Right lobe of liver (tissue), 6 donors: ENCODE measurements around the gene GRAP. TPM values are rescaled to one million over a fixed set of nuclear protein-coding genes. Genes with fewer than 3 reads are reported as not detected.

ENCODE experiments used
- ATAC-seq, 4 donors: fragments of 200-7000 bp; cut with Tn5 transposase; one replicate each; pipeline ENCODE4 v1.9.1; 2020; ENCODE audit warnings: mild to moderate bottlenecking in 4 of 4, moderate library complexity in 4 of 4
- DNase-seq, 3 donors: peaks; one replicate each; pipeline ENCODE4 v3.0.0-alpha.2; 2020
- H3K27ac ChIP-seq, 3 donors: fragments of 200-600 bp; one replicate each; pipeline ENCODE4 v1.8.0; 2022
- H3K27me3 ChIP-seq, 2 donors: fragments of 200-600 bp; one replicate each; pipeline ENCODE4 v1.8.0; 2022
- H3K36me3 ChIP-seq, 4 donors: fragments of 200-600 bp; sonication (generic) in 1 of 4; one replicate each; pipeline versions ENCODE4 v1.5.1 to v1.8.0; 2017 to 2022; ENCODE audit warnings: control low read depth in 1 of 4
- H3K4me1 ChIP-seq, 4 donors: fragments of 200-600 bp; sonication (generic) in 1 of 4; one replicate each; pipeline versions ENCODE4 v1.5.1 to v1.8.0; 2017 to 2022; ENCODE audit warnings: control low read depth in 1 of 4
- H3K4me3 ChIP-seq, 3 donors: fragments of 200-600 bp; one replicate each; pipeline ENCODE4 v1.8.0; 2022
- H3K9me3 ChIP-seq, 4 donors: fragments of 200-600 bp; sonication (generic) in 1 of 4; one replicate each; pipeline versions ENCODE4 v1.5.1 to v1.8.0; 2017 to 2022; ENCODE audit warnings: control low read depth in 1 of 4
- POLR2A ChIP-seq: fragments of 450-650 bp; IDR thresholded peaks from one replicate; pipeline ENCODE4 v1.6.1; 2017; ENCODE audit warnings: antibody characterized with exemption, mild to moderate bottlenecking
- WGBS: methylation state at CpG from one replicate; pipeline ENCODE4 v1.1.6; 2018; ENCODE audit warnings: low coverage, low lambda C conversion rate; ENCODE audit not compliant: insufficient coverage; ENCODE audit errors: missing lambda C conversion rate; 5-methylcytosine and 5-hydroxymethylcytosine counted together
- intact Hi-C, 2 donors: fragments of 100-400 bp; cut with DNase I; formaldehyde crosslinking; loops; one replicate each; pipeline versions ENCODE4 v1.11.2 to v1.14.1; 2022
- total RNA-seq, 6 experiments: library from RNA; depleted of rRNA in 2 of 6; stranded (reverse); fragments of >200 nt in 2 of 6; fragmentation: NEBNext Ultra II Directional in 3 of 6; extraction: Animal tissue kit (Norgen Biotek cat#: 25700) in 3 of 6; gene quantifications; one replicate each; pipeline versions ENCODE4 v1.1.0 to v1.2.4, GENCODE V29; 2016 to 2023
- TF ChIP-seq, protein P1 (sequence below), 4 donors: fragments of 200-600 bp in 3 of 4; fragments of 450-650 bp in 1 of 4; IDR thresholded peaks; one replicate each; pipeline versions ENCODE4 v1.5.1 to v1.8.0; 2016 to 2022; ENCODE audit warnings: antibody characterized with exemption in 4 of 4, mild to moderate bottlenecking in 2 of 4
- donor health status: DM: no; HTN: yes; CAD: no.
- donor health status: DM: no; HTN: no; CAD: no.
- donor health status: DM: no; HTN: no; CAD: no.
- donor health status: DM: no; HTN: yes; CAD: no.
- donor health status: DM: no; HTN: yes; CAD: no.

Gene GRAP
- total RNA-seq, 6 experiments from 2014 or later: 2.6 to 6.1 (median 4.2) TPM

DNA sequence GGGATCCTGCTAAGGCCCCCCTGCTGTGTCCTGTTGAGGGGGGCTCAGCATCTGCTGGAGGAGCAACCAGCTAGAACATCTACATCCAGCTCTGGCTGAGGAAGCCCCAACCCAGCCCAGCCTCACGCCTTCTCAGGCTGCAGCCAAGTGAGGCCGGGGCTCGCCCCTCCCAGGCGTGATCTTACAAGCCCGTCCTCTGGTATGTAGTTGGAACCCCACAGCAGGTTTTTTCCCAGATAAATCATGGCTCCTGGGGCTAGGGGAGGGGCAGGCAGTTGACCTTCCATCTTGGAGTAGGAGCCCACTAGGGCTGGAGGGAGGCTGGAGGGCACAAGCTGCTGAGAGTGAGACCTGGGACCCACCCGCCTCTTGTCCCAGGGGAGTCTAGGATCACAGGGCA is 46.8 kb downstream of the GRAP start:
- H3K36me3 ChIP-seq: no peaks in the 10 kb centered on the region
- TF ChIP-seq, protein P1, sequence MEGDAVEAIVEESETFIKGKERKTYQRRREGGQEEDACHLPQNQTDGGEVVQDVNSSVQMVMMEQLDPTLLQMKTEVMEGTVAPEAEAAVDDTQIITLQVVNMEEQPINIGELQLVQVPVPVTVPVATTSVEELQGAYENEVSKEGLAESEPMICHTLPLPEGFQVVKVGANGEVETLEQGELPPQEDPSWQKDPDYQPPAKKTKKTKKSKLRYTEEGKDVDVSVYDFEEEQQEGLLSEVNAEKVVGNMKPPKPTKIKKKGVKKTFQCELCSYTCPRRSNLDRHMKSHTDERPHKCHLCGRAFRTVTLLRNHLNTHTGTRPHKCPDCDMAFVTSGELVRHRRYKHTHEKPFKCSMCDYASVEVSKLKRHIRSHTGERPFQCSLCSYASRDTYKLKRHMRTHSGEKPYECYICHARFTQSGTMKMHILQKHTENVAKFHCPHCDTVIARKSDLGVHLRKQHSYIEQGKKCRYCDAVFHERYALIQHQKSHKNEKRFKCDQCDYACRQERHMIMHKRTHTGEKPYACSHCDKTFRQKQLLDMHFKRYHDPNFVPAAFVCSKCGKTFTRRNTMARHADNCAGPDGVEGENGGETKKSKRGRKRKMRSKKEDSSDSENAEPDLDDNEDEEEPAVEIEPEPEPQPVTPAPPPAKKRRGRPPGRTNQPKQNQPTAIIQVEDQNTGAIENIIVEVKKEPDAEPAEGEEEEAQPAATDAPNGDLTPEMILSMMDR (IDR thresholded peaks at IDR 0.05): no peak
- TF ChIP-seq POLR2A: no peak
- intact Hi-C loops: no loop called here
- H3K27me3 ChIP-seq: no peaks in the 10 kb centered on the region
- WGBS: 80% methylated on average over 1 of the region's 6 CpGs
- H3K27ac ChIP-seq: no peak overlapping the region
- H3K4me3 ChIP-seq: no peak overlapping the region
- no peaks in the 10 kb centered on the region for H3K9me3 ChIP-seq
- H3K4me1 ChIP-seq: peaks cover 0 to 34% (median 4%) of the 10 kb centered on the region in 4 donors
- no peak for ATAC-seq
- no peak for DNase-seq

DNA sequence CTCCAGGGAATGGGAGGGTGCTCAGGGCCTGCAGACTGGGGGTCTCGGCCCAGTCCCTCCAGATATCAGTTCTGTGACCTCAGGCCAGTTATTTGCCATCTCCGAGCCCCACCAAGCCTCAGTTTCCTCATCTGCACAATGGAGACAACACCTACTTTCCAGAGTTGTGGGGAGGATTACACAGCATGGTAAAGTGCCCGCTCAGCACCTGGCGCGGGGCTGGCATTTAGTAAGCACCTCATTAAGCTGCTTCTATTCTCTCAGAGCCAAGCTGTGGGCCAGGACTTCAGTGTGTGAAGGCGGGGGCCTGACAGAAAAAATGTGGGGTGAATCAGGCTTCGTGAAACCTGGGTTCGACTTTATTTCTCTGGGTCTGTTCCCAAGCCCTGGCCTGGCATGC is 47.4 kb downstream of the GRAP start:
- 84% methylated on average over 5 of the region's 8 CpGs for WGBS
- no peaks in the 10 kb centered on the region for H3K27me3 ChIP-seq
- peaks cover 0 to 31% (median 3%) of the 10 kb centered on the region in 4 donors for H3K4me1 ChIP-seq
- H3K9me3 ChIP-seq: no peaks in the 10 kb centered on the region
- DNase-seq (no peak), ATAC-seq (no peak)
- no peak overlapping the region for H3K4me3 ChIP-seq
- intact Hi-C loops: no loop called here
- H3K36me3 ChIP-seq: no peaks in the 10 kb centered on the region
- TF ChIP-seq, protein P1 (IDR thresholded peaks at IDR 0.05): no peak
- no peak for TF ChIP-seq POLR2A
- no peak overlapping the region for H3K27ac ChIP-seq

DNA sequence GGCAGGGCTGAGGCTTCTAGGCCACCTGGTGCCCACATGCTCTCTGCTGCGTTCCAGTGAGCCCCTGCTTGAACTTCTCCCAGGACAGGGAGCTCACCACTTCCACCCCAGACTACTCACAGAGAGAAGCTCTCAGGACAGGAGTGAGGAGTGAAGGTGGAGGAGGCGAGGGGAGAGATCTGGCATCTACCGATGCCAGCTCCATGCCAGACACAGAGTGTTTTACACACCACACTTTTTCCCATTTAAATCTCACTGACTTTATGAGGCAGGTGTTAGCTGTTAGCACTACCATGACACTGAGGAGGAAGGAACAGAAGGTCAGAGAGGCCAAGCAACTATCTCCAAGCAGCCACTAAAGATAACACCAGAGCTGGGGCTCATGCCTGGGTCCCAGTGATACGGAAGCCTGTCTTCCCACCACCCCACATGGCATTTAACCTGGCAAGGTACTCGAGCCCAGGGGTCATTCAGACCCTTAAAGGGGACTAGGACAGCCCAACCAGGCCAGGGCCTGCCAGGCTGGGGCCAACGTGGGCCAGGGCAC is 49.0 kb downstream of the GRAP start:
- 20% methylated on average over 1 of the region's 6 CpGs for WGBS
- Histone ChIP-seq H3K36me3 (no peaks in the 10 kb centered on the region), H3K4me1 (peaks cover 0 to 23% (median 3%) of the 10 kb centered on the region in 4 donors), H3K4me3 (no peak overlapping the region), H3K27me3 (no peaks in the 10 kb centered on the region), H3K27ac (no peak overlapping the region), H3K9me3 (no peaks in the 10 kb centered on the region)
- intact Hi-C loops: no loop called here
- no peak for DNase-seq
- no peak for ATAC-seq
- TF ChIP-seq POLR2A: no peak
- TF ChIP-seq, protein P1 (IDR thresholded peaks at IDR 0.05): no peak

DNA sequence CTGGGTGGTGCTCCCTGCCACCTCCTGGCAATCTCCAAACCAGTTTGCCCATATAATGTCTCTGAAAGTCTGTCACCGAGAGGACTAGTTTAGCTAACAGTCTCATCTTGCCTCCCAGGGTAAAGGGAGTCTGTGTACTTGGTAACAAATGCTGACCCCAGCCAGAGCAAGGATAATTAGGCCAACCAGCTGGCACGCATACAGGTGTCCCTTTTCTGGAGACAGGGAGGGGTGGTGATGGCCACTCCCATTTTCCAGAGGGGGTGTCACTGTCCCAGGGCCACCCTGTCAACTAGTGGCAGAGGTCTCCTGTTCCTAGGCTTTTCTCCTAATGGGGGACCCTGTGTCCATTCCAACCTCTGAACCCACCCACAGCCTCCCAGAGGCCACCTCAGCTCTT is 50.3 kb downstream of the GRAP start:
- peak in 3 of 4 donors; percentile 4 to 37 (median 14) for ATAC-seq
- TF ChIP-seq, protein P1 (IDR thresholded peaks at IDR 0.05): no peak
- H3K9me3 ChIP-seq: no peaks in the 10 kb centered on the region
- H3K36me3 ChIP-seq: no peaks in the 10 kb centered on the region
- H3K4me1 ChIP-seq: peaks cover 0 to 10% (median 3%) of the 10 kb centered on the region in 4 donors
- WGBS: 40% methylated on average over 2 of the region's 2 CpGs
- intact Hi-C loops: no loop called here
- no peak overlapping the region for H3K27ac ChIP-seq
- DNase-seq: no peak
- no peak overlapping the region for H3K4me3 ChIP-seq
- H3K27me3 ChIP-seq: no peaks in the 10 kb centered on the region

DNA sequence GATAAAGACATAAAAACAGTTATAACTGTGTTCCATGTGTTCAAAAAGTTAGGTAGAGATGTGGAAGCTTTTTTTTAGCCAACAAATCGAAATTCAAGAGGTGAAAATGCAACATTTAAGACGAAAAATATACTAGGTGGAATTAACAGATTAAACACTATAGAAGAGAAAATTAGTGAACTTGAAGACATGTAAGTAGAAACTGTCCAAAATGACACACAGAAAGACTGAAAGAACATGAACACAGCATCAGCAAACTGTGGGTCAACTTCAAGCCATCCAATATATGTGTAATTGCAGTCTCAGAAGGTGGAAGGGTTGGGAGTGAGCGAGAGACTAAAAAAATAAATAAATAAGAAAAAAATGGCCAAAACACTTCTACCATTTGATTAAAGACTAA is 51.5 kb downstream of the GRAP start:
- no peak for TF ChIP-seq POLR2A
- TF ChIP-seq, protein P1 (IDR thresholded peaks at IDR 0.05): no peak
- H3K4me3 ChIP-seq: no peak overlapping the region
- ATAC-seq (no peak), DNase-seq (no peak)
- intact Hi-C loops: no loop called here
- H3K9me3 ChIP-seq: no peaks in the 10 kb centered on the region
- no peaks in the 10 kb centered on the region for H3K36me3 ChIP-seq
- H3K27ac ChIP-seq: no peak overlapping the region
- no peaks in the 10 kb centered on the region for H3K27me3 ChIP-seq
- H3K4me1 ChIP-seq: peaks cover 0 to 12% (median 2%) of the 10 kb centered on the region in 4 donors
- WGBS: 94% methylated on average over 2 of the region's 3 CpGs
